Ammon's horn (tissue), 1 donor: ENCODE measurements around the gene APCDD1.
A peak's percentile ranks its signal among the peaks of the same experiment; 100 is the strongest.

Source experiments
- DNase-seq: peaks from one replicate; pipeline ENCODE4 v3.0.0-alpha.2; 2016; ENCODE audit warnings: low spot score

Gene APCDD1

GRCh38 chr18:10431680-10432079 lies 22.8 kb upstream of the APCDD1 start:
- DNase-seq = no peak

- DNase-seq = no peak
Observed at GRCh38 chr18:10432781-10433180, 21.7 kb upstream of the APCDD1 start.

GRCh38 chr18:10436160-10436559 lies 18.3 kb upstream of the APCDD1 start:
- DNase-seq = no peak

- no peak for DNase-seq
Observed at GRCh38 chr18:10437837-10438236, 16.6 kb upstream of the APCDD1 start.

- DNase-seq = no peak
Observed at GRCh38 chr18:10439898-10440297, 14.5 kb upstream of the APCDD1 start.

GRCh38 chr18:10440884-10441283 lies 13.6 kb upstream of the APCDD1 start:
- DNase-seq = no peak

GRCh38 chr18:10441472-10441871 lies 13.0 kb upstream of the APCDD1 start:
- DNase-seq = no peak

- peak; percentile 89 for DNase-seq
Observed at GRCh38 chr18:10442551-10442971, 11.9 kb upstream of the APCDD1 start.

GRCh38 chr18:10443001-10443400 lies 11.4 kb upstream of the APCDD1 start:
- no peak for DNase-seq

GRCh38 chr18:10444314-10445006 lies 10.0 kb upstream of the APCDD1 start:
- no peak for DNase-seq

- no peak for DNase-seq
Observed at GRCh38 chr18:10449396-10449795, 5.0 kb upstream of the APCDD1 start.

GRCh38 chr18:10450986-10451385 lies 3.4 kb upstream of the APCDD1 start:
- DNase-seq = no peak

- no peak for DNase-seq
Observed at GRCh38 chr18:10453261-10453805, 1.1 kb upstream of the APCDD1 start.

GRCh38 chr18:10454681-10455557 lies 484 bp downstream of the APCDD1 start:
- DNase-seq = no peak

- no peak for DNase-seq
Observed at GRCh38 chr18:10455726-10456453, 1.5 kb downstream of the APCDD1 start.

GRCh38 chr18:10456718-10457117 lies 2.3 kb downstream of the APCDD1 start:
- no peak for DNase-seq

GRCh38 chr18:10457128-10457527 lies 2.7 kb downstream of the APCDD1 start:
- no peak for DNase-seq

- no peak for DNase-seq
Observed at GRCh38 chr18:10457767-10458166, 3.3 kb downstream of the APCDD1 start.

- DNase-seq = no peak
Observed at GRCh38 chr18:10458691-10459090, 4.3 kb downstream of the APCDD1 start.

- DNase-seq = no peak
Observed at GRCh38 chr18:10459587-10459986, 5.2 kb downstream of the APCDD1 start.

GRCh38 chr18:10460414-10461018 lies 6.1 kb downstream of the APCDD1 start:
- DNase-seq = no peak

- DNase-seq = no peak
Observed at GRCh38 chr18:10461989-10462388, 7.6 kb downstream of the APCDD1 start.
